HG03354 (cell line): Measurements from ENCODE around the gene OR4D6.

Experiments
- ATAC-seq: cut with Tn5 transposase; IDR thresholded peaks from one replicate; pipeline ENCODE4 v1.9.1; 2021; ENCODE audit warnings: mild to moderate bottlenecking; ENCODE audit not compliant: unreplicated experiment, poor library complexity, severe bottlenecking

Gene OR4D6

GRCh38 chr11:59501931-59502330 is 45.2 kb downstream of the OR4D6 start:
- ATAC-seq = no peak

GRCh38 chr11:59503276-59503675 is 46.5 kb downstream of the OR4D6 start, which contains the start of gene OR4D11:
TSS of gene OR4D11 (plus strand) at chr11:59503576. CDS start at chr11:59503576, 0 bp downstream.
- no peak for ATAC-seq
